NCI-H187 treated with DMSO at 0.1 percent for 48 hours (cell line): Measurements from ENCODE around the gene GTF2A2.
"Not testable (repeated sequence)": the region's sequence is repeated elsewhere in the genome, so short reads cannot be mapped to it uniquely, and the experiment has no call there.

Experiments
- DNase-seq: peaks from one replicate; lab custom pipeline; 2025; lab: John Stamatoyannopoulos, UW

The GTF2A2 gene

GRCh38 chr15:59656897-59657634, at the start of gene GTF2A2:
GTF2A2 (minus strand) TSS chr15:59657515; CDS start chr15:59652277, 5,238 bp downstream.
- peak; percentile 48 for DNase-seq

- DNase-seq = no peak
Measured at GRCh38 chr15:59703979-59704796, 46.9 kb upstream of the GTF2A2 start.

GRCh38 chr15:59702351-59702750, 45.0 kb upstream of the GTF2A2 start:
- DNase-seq = no peak

- no peak for DNase-seq
Measured at GRCh38 chr15:59701880-59702279, 44.6 kb upstream of the GTF2A2 start.

GRCh38 chr15:59699810-59700431, 42.6 kb upstream of the GTF2A2 start:
- DNase-seq = no peak

GRCh38 chr15:59698065-59698464, 40.8 kb upstream of the GTF2A2 start:
- DNase-seq = not testable (repeated sequence)

- DNase-seq = no peak
Measured at GRCh38 chr15:59696332-59696731, 39.0 kb upstream of the GTF2A2 start.

- DNase-seq = no peak
Measured at GRCh38 chr15:59694779-59695178, 37.5 kb upstream of the GTF2A2 start.

GRCh38 chr15:59691194-59691805, 34.0 kb upstream of the GTF2A2 start:
- no peak for DNase-seq

GRCh38 chr15:59689626-59690236, 32.4 kb upstream of the GTF2A2 start:
- peak; percentile 9 for DNase-seq

GRCh38 chr15:59688782-59689625, 31.7 kb upstream of the GTF2A2 start, which contains the start of gene BNIP2:
BNIP2 (minus strand) TSS chr15:59689320; CDS start chr15:59682457, 6,863 bp downstream.
- peak; percentile 57 for DNase-seq

GRCh38 chr15:59688423-59688781, 31.1 kb upstream of the GTF2A2 start:
- DNase-seq = no peak

GRCh38 chr15:59687836-59688235, 30.5 kb upstream of the GTF2A2 start:
- DNase-seq = no peak

- DNase-seq = no peak
Measured at GRCh38 chr15:59686389-59686788, 29.1 kb upstream of the GTF2A2 start.

GRCh38 chr15:59685737-59686297, 28.5 kb upstream of the GTF2A2 start:
- DNase-seq = no peak

- DNase-seq = no peak
Measured at GRCh38 chr15:59680870-59681269, 23.6 kb upstream of the GTF2A2 start.

GRCh38 chr15:59680346-59680745, 23.0 kb upstream of the GTF2A2 start:
- no peak for DNase-seq

- no peak for DNase-seq
Measured at GRCh38 chr15:59678620-59679019, 21.3 kb upstream of the GTF2A2 start.

- no peak for DNase-seq
Measured at GRCh38 chr15:59678172-59678571, 20.9 kb upstream of the GTF2A2 start.

- no peak for DNase-seq
Measured at GRCh38 chr15:59676565-59676964, 19.2 kb upstream of the GTF2A2 start.
